ENCODE results near the gene HEPHL1.

- TF ChIP-seq CTCF (conservative IDR thresholded peaks at IDR 0.05; ENCODE audit: low read depth in 2 of 2) (no peak), EZH2 (IDR thresholded peaks at IDR 0.05; ENCODE audit: low read depth, unreplicated experiment) (no peak)
Observed at GRCh38 chr11:93974759-93975158, 46.4 kb upstream of the HEPHL1 start.
